A673 (cell line): ENCODE data around the gene FBLN1.

ENCODE experiments used
- CTCF ChIP-seq: fragments of 300-800, 200-600 bp; sonication (generic); conservative IDR thresholded peaks from 2 replicates; pipeline ENCODE4 v1.5.1; 2017; ENCODE audit warnings: low read depth, mild to moderate bottlenecking, antibody characterized with exemption, low read length, moderate library complexity, mixed read lengths
- EZH2 ChIP-seq: fragments of 200-600 bp; sonication (generic); IDR thresholded peaks from 2 replicates; pipeline ENCODE4 v1.6.1; 2017; ENCODE audit warnings: borderline replicate concordance, low read depth, mild to moderate bottlenecking, mixed read lengths, antibody characterized with exemption, low read length; ENCODE audit not compliant: poor library complexity, severe bottlenecking

- TF ChIP-seq CTCF: no peak
- no peak for TF ChIP-seq EZH2
These were observed 22.0 kb upstream of the FBLN1 start for GRCh38 chr22:45480717-45481116.
